HG02852 (cell line): Measurements from ENCODE around the gene SMIM7.

ENCODE experiments used
- ATAC-seq: cut with Tn5 transposase; IDR thresholded peaks from one replicate; pipeline ENCODE4 v1.9.1; 2021; ENCODE audit warnings: mild to moderate bottlenecking, moderate library complexity; ENCODE audit not compliant: unreplicated experiment

Gene SMIM7

DNA sequence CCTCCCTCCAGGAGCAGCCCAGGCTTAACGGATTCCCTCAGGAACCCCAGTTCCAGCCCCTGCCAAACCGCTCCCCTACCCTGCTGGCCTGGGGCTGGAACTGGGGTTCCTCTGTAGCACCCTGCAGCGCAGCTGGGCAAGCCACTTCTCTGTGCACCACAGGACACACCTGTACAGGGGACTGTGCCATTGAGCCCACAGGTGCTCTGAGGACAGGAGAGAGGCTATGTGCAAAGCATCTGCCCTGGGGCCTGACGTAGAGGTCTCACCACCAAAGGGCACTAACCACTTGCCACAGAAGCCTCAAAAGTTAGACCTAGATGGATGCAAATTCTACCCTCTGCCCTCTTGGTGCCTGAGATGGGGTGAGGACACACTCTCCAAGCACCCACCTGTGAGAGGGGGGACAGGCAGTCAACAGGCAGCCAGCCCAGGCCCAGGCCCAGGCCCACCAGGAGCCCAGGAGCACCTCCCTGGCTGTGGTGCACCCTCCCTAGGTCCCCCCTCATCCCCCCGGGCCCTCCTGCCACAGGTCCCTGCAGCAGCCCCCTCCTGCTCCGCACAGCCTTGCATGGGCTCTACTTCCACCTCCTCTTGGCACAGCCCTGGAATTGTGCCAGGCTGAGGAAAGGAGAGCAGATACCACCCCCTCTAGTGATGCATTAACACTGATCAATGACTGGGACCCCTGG lies 60.1 kb downstream of the SMIM7 start:
- no peak for ATAC-seq

DNA sequence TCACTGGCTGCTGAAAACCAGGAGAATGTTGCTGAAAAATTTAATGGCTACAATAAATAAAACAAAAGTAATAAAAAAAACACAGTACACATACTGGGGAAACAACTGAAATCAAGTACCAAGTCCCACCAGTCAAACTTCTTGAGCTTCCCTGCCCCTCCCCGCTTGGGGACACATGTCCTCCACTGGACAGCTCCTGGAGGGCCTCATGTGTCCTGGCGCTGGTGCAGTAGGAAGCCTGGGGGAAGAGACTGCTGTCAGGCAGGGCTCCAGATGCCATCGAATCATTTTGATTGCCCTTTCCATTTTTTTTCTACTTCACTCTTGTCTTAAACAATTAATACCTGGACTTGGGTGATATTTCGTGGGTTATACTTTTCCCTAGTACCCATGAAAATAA lies 61.1 kb downstream of the SMIM7 start:
- ATAC-seq = no peak

DNA sequence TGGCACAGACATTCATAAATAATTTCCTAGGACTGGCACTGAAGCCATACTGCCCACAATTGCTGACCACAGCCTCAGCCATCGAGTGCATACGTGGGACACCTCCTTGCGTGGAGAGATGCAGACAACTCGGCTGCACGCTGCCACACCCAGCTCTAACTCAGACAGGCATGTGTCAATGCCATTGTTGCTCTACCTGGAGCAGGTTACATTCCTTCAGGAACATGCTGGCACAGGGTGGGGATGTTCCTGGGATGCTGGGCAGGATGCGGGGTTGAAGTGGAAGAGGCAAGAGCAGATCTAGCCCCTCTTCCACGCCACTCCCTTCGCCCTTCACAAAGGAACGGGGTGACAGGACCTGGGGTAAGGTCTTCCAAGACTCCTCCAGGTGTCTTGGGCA lies 63.5 kb downstream of the SMIM7 start:
- no peak for ATAC-seq
